Vagina (tissue), 1 donor: Measurements from ENCODE around the gene FAM156A. TPM values are rescaled to one million over a fixed set of nuclear protein-coding genes. Genes with fewer than 3 reads are reported as not detected.

ENCODE experiments used
- total RNA-seq: library from RNA; depleted of rRNA; stranded (reverse); fragments of >200 nt; gene quantifications from one replicate; pipeline ENCODE4 v1.2.3, GENCODE V29; 2016

Gene FAM156A
- total RNA-seq, 1 donor from 2014 or later = 14.7 TPM

Other genes with a start within 250 kb of the FAM156A start
- gene SSX2B, start 207.3 kb downstream of the FAM156A start, total RNA-seq = not detected
- not detected for gene SPANXN5, start 161.1 kb downstream of the FAM156A start, total RNA-seq
- not detected for gene XAGE5, start 147.2 kb downstream of the FAM156A start, total RNA-seq
- not detected for gene XAGE3, start 90.4 kb downstream of the FAM156A start, total RNA-seq
- 18.7 TPM for gene FAM156B, start 61.2 kb downstream of the FAM156A start, total RNA-seq
- 2.2 TPM for gene GPR173, start 90.3 kb upstream of the FAM156A start, total RNA-seq
- gene TSPYL2, start 123.8 kb upstream of the FAM156A start, total RNA-seq = 85.9 TPM
- 35.8 TPM for gene KANTR, start 135.6 kb upstream of the FAM156A start, total RNA-seq